HG03521 (cell line): ENCODE measurements around the gene PCNX3.

ENCODE experiments used
- ATAC-seq: cut with Tn5 transposase; IDR thresholded peaks from one replicate; pipeline ENCODE4 v1.9.1; 2021; ENCODE audit warnings: mild to moderate bottlenecking, moderate library complexity; ENCODE audit not compliant: unreplicated experiment

Gene PCNX3

DNA sequence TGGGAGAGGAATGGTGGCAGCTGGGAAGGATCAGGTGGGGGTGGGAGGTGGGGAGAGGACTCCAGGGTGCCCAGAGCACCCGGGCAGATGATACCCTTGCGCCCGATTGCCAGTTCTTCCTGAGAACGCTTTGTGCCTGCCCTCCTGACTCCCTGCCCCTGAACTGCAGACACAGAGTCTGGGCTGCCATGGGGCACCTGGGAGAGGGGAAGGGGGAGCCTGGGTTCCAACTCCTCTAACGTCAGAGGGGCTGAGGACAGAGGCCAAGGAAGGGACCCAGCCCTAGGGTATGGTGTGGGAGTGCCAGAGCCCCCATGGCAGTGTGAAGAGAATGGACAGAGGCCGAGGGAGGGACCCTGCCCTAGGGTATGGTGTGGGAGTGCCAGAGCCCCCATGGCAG, 19.1 kb upstream of the PCNX3 start:
- no peak for ATAC-seq

DNA sequence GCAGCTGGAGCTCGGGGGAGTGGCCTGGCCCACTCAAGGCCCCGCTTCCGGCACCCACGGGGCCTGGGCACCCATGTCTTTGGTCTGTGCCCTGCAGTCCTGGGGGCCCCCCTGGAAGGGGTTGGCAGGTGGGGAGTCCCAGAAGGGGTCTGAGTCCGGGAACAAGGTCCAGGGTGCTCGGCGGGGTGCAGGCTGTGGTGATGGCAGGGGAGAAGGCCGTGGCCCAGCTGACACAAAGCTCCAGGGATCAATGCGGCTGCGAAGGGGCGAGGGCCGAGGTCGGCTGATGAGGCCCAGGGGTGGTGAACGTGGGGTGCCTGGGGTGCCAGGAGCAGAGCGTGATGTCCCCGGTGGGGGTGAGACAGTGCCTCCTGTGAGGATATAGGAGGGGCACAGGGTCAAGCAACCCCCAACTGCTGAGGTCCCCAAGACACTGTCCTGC, 17.3 kb upstream of the PCNX3 start:
- ATAC-seq, result no peak

DNA sequence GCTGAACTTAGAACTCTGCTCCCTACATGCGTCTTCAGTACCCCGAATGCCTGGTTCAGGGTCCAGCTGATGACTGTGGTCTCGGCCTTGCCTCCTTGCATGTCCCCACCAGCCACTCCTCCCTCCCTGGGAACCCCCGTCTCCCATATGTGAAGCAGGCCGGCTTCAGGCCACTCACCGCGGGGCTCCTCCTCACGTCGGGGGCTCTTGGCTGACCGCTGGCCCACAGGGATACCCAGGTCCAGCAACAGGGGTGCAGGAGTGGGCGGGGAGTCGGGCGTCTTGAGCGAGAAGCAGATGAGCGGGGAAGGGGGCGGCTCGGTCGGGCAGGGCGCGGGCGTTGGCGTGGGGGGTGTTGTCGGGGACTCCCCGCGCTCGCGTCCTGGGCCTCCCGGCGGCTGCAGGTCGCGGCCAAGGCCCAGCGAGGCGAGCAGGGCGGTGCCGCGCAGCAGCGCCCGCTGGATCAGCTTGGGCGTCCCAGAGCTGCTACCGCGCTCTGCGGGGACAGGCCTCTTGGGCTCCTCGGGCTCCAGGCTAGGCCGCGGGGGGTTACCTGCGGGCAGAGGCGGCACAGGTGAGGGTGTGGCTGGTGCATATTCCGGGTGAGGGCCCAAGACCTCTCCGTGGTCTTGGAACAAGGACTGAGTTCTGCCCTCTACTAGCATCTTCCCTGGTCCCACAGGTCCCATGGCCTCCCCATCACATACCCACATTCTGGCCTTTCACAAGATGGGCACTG, 16.2 kb upstream of the PCNX3 start:
- ATAC-seq, result no peak

DNA sequence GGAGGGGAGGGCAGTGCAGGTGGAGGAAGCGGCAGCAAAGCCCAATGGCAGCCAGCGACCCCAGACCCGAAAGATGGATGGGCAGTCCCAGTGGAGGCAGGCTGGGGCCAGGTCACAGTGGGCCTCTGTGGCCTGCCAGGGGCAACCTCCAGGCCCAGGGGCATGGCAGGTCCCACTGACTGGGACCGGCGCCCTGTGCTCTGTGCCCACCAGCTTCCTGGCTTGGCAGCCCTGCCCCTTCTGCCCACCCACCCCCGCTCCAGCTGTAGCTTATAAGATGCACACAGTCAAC, 15.7 kb upstream of the PCNX3 start:
- ATAC-seq, result no peak

DNA sequence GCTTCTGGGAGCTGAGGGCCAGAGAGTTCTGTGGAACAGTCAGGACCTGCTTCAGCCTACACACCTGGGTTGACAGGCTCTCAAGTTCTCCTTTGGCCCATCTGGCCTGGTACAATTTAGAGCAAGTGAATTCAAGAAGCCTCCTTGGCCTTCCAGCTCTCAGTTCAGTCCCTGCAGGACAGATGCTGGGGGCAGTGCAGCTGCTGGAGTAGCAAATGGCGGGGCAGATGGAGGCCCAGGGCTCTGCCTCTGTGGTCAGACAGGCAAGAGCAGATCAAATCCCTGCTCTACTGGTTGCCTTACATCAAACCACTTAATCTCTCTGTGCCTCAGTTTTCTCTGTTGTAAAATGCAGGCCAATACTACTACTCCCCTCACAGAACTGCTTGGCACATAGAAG, 11.3 kb upstream of the PCNX3 start:
- no peak for ATAC-seq

DNA sequence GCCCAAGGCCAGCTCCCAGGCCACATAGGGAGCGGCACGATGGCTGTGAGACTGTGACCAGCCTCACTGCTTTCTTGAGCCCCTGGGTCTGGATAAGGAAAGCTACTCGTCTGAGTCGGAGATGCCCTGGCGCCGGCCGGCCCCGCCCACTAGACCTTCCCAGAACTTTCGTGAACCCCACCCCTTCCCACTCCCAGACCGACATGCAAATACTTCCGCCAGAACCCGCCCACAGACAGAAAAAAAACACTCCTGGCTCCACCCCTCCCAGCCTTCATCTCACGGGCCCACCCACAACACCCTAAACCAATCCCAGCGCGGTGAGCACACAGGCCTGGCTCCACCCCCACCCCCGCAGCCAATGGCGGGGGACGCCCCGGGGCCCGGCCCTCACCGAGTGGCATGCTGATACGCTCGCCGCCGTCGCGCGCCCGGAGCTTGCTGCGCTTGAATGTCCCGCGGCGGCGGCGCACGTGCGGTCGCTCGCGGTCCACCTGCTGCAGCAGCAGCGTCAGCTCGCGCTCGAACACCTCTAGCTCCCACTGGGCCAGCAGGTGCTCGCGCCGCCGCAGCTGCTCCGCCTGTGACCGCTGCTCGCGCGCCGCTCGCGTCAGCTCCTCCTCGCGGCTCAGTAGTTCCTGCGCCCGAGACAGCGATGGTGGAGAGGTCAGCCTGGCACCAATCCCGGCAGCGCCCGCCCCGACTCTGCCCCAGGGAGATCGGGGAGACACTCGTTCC, 8.5 kb upstream of the PCNX3 start:
- no peak for ATAC-seq

DNA sequence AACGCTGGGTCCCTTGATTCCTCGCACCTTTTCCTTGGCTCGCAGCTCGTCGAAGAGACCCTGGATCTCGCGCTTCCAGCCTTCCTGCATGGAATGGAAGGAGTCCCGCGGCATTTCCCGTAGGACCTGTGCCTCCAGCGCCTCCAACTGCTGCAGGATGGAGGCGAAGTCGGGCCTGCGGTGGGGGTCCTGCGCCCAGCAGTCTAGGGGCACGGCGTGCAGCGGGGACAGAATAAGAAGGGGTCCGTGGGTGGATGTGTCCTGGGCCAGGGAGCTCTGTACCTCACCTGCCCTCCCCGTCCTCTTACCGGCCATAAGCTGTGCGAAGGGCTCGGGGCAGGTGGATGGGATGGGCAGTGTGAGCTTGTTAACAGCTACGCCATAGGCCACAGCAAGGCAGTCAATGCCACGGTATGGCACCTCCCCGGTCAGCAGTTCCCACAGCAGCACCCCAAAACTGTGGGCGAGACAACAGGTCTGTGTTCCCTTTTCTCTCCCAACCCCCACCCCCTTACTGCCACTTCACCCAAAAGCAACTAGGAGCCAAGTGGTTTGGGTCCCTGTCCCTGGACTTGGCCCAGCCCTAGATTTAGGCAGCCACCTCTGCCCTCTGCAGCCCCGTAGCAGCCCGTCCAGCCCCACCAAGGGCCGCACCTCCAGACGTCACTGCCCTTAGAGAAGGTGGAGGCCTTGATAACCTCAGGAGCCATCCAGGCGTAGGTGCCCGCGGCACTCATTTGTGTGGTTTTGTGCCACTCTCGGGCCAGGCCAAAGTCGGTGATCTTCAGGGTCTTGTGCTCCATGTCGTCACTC, 7.8 kb upstream of the PCNX3 start:
- ATAC-seq, result no peak

DNA sequence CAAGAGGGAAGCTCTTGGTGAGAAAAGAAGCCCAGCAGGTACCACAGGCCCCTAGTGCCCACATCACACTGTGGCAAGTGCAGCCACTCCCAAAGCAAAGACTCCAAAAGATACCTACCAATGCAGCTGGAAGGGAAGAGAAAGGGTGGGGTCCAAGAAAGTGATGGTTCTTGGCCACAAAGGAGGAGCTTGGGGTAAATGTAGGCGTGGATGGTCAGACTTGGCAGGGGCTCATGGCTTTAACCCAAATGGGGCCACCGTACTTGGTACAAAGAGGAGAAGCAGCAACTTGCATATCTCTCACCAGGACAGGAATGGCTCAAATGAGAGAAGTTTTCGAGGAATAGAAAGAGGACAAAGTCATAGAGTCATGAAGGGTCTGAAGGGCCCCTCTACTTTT, 6.3 kb upstream of the PCNX3 start:
- ATAC-seq, result no peak

DNA sequence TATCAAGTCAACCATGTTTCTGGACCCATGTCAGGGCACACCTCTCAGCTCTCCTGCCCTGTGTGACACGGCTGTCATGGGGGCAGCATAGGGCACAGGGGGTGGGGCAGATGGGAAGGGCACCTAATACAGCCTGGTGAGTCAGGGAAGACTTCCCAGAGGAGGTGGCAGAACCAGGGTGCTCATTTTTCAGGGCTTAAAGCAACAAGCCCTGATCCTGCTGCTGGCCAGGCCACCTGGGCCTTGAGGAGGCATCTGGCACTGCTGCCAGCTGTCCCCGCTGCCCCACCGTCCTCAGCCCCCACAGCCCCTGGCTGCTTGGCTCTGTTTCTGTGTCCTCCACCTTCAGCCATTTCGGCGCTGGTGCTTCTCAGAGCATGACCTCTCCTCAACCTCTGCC, 5.9 kb upstream of the PCNX3 start:
- no peak for ATAC-seq

DNA sequence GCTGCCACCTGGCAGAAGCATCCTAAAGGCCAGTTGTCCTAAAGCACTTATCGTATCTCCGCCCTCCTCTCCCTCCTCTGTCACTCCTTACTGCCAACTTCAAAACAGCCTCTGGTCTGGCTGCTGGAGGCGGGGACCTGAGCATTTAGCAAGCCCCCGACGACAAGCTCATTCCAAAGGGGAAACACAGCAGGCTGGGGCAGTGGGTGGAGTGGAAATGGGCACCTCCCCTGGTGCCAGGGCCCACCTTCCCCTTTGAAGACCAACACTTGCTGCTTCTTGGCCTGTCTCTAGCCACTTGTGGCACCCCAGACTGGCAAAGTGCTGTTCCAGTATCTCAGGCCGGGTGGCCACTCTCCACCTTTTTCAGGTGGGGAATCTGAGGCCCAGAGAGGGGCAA, 5.2 kb upstream of the PCNX3 start:
- no peak for ATAC-seq

DNA sequence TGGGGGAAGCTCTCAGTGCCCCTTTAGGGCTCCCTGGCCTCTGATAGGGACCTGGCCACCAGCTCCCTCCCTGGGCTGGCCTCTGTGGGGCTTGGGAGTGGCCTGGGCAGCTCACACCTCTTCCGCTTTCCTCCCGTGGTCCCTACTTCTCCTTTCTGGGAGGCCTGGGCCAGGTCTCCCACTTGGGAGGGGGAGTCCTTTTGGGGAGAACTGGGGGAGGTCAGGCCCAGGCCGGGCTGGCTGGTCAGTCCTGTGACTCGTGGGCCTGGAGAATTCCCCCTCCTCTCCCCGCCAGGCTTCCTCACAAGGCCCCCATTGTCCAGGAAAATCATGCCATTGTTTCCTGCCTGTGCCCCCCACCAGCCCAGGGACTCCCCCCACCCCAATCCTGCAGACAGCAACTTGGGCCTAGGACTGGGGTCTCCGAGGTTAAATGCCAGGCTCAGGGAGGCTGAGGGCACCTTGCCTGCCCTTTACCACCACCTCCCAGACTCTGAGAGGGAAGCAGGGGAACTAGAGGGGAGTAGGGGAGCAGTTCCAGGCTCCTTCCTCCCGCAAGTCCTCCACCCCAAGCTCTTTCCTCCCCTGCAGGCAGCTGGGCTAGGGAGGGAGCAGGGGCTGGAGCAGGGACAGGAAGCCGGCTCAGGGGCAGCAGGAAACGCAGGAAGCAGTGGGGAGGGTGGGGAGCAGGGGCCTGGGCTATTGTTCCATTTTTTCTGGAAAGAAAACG, 4.4 kb upstream of the PCNX3 start:
- ATAC-seq, result no peak

DNA sequence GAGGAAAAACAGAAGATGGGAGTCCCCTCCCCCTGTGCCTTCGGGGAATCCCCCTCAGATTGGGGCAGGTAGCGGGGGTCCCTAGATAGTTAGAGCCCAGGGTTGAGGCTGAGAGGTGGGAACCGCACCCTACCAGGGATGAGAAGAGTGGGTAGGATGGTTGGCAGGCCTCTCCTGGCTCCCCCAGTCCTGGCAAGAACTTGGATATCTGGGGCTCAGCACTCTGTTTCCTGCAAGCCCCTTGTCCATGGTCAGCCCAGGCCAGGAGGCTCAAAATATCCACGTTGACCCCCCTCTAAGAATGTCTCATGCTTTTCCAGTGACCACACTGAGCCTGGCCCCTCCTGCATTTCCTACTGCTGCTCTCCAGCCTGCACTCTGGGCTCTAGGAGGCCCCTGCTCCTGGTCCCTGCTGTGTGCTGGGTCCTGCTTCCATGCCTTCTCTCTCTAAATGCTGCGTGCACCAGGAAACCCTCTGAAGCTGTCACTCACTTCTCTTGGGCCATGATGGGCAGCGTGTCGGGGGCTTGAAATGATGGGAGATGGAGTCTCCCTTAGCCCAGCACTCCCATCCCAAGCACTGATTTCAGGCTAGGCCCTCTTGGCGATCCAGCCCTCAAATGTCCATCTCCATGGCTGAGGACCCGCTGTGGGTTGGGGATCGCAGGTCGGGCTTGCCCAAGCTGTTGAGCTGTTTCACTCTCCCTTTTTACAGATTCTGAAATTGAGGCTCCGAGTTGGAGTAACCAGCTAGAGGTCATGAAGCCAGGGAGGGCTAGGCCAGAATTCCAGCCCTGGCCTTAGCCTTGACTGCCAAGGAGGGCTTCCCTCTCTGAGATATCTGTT, 3.6 kb upstream of the PCNX3 start:
- no peak for ATAC-seq

DNA sequence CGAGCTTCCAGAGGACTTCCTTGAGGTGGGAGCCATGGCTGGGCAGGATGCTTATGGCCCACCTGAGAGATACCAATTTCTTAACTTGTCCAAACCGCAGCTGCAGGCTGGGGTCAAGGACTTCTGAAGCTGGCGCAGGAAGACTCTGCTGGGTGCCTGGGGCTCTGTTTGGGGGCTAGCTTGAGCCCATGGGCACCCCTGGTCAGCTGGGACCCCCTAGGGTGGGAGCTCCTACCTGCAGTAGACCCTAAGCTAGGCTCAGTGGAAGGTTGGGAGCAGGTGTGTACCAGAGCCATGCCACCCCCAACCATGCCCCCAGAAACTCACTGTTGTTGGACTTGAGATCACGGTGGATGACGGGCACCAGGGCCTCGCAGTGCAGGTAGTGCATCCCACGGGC, 2.9 kb upstream of the PCNX3 start:
- no peak for ATAC-seq

DNA sequence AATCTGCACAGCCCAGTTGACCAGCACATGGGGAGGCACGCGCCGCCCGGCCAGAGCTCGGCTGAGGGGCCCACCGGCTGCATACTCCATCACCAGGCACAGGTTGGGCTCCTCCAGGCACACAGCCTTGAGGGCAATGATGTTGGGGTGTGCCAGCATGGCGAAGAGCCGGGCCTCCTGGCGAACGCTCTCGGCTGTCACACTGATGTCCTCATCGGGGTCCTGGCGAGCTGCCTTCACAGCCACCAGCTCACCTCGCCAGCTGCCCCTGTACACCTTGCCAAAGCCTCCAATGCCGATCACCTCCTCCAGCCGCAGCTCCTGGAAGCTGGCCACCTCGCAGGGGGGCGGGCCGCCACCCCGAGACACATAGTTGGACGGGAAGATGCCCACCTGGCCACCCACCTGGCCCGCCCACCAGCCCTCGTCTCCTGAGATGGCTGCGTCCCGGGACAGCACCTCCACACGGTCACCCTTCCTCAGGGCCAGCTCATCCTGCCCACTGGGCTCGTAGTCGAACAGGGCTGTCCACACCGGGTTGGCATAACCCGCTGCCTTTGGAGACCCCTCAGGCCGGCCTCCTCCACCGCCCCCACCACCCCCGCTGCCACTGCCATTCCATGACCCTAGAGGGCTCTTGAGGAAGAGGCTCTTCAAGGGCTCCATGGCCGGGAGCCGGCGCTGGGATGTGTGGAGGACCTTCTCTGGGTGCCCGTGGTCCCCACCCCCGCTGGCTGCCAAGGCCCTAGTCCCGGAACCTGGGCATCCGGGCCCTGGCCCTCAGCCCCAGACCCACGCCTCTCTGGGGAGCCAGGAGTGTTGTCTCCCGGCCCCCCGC, 2.3 kb upstream of the PCNX3 start:
- no peak for ATAC-seq

DNA sequence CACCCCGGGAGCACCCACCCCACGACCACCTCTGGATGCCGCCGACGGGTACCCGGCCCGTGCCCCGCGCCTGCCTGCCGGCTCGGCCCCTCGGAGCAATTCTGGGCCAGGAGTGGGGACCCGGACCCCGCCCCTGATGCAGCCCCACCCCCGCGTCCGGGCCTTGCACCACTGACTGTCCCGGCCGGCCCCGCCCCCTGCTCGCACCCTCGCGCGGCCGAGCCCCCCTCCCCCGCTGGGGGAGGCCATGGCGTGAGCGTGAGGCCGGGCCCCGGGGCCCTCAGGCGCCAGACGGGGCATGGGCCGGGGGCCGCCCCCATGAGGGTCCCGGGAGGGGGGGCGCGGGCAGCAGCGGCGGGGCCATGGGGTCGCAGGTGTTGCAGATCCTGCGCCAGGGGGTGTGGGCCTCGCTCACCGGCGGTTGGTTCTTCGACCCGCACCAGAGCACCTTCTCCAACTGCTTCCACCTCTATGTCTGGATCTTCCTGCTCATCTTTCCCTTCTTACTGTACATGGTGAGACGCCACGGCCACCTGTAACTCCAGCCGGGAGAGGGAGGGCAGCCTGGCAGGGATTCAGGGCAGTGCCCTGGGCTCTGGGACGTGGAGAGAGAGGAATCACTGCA, 486 bp downstream of the PCNX3 start:
- no peak for ATAC-seq

DNA sequence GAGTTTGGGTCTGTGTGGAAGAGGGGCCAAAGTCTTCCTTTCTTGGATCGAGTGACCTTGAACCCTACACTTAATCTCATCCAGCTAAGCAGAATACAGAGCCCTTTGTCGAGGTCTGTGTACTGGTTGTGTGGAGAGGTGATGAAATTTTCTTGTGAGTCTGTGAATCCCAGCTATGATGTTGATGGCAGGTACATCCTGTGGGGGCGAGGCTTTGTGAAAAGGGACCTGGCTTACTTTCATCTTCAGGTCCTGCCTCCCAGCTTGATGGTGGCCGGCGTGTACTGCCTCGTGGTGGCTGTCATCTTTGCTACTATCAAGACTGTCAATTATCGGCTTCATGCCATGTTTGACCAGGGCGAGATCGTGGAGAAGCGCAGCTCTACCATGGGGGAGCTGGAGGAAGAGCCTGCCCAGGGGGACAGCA, 1.0 kb downstream of the PCNX3 start:
- no peak for ATAC-seq

DNA sequence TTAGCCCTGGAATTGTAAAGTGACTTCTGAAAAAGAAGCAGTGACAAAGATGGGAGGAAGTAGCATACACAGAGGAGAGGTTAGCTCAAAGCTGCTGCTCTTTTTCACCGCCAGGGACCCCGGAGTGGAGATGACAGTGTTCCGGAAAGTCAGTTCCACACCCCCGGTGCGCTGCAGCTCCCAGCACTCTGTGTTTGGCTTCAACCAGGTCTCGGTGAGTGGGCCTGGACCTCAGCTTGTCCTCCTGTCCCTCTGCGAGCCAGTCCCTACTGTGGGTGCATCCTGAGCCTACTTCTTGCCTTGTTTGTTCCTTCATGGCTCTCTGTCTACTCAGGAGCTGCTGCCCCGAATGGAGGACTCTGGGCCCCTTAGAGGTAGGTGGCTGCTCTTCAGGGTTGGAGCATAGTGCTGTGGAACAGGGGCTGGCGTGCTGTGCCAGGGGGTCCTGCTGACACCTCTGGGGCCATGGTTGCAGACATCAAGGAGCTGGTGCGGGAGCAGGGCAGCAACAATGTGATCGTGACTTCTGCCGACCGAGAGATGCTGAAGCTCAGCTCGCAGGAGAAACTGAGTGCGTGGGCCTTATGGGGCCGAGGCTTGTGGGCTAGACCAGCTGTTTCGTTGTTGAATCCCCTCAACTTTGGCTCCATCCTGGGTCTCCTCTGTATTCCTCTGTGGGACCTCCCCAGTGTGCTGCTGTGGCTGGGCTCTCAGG, 1.7 kb downstream of the PCNX3 start:
- ATAC-seq, result no peak

DNA sequence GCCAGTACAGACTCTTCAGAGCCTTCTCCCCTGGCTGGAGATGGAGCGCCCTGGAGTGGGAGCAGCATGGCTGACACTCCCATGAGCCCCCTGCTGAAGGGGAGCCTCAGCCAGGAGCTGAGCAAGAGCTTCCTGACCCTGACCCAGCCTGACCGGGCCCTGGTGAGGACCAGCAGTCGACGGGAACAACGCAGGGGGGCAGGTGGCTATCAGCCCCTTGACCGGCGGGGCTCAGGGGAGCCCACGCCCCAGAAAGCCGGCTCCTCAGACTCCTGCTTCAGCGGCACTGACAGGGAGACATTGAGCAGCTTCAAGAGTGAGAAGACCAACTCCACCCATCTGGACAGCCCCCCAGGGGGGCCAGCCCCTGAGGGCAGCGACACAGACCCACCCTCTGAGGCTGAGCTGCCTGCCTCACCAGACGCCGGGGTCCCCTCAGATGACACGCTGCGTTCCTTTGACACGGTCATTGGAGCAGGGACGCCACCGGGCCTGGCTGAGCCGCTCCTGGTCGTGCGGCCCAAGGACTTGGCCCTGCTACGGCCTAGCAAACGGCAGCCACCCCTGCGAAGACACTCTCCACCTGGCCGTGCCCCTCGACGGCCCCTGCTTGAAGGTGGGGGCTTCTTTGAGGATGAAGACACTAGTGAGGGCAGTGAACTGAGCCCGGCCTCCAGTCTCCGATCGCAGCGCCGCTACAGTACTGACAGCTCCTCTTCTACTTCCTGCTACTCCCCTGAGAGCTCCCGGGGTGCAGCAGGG, 2.6 kb downstream of the PCNX3 start:
- no peak for ATAC-seq
